ENCODE results near the gene CAMK4. TPM values are rescaled to one million over a fixed set of nuclear protein-coding genes. Genes with fewer than 3 reads are reported as not detected.

The CAMK4 gene
- total and polyA plus RNA-seq, 2 donors (not counting 1 experiment from before 2014, with no cell fraction given): 0.83 to 5.9 TPM

DNA sequence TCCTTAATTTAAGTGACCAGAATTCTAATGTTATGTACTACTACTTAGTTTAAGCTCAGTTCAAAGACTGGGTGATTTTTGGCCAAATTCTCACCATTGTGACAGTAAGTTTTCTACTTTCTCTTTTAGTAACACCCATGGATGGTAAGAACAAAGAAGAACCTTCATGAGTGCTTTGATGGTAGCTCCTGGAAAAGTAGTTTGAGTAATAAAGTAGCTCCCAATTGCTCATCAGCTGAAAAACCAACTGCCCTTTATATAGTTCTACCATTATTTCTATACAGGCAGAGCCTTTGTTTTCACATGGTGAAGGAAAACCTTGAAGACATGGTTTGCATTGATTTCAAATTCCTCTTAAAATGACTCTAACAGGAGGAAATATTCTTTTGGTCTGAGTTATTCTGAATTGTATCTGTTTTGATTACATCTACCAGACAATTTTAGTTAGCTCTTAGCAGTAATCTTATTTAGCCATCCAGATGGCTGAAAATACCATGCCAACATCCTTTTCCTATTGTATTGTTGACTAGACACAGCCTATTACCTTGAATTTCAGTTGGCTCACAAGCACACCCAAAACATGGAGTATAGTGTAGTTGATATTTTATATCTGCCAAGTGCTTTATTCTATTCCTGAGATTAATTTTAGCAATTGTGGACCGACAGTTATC, 311.8 kb downstream of the CAMK4 start:
- TF ChIP-seq, protein P1, sequence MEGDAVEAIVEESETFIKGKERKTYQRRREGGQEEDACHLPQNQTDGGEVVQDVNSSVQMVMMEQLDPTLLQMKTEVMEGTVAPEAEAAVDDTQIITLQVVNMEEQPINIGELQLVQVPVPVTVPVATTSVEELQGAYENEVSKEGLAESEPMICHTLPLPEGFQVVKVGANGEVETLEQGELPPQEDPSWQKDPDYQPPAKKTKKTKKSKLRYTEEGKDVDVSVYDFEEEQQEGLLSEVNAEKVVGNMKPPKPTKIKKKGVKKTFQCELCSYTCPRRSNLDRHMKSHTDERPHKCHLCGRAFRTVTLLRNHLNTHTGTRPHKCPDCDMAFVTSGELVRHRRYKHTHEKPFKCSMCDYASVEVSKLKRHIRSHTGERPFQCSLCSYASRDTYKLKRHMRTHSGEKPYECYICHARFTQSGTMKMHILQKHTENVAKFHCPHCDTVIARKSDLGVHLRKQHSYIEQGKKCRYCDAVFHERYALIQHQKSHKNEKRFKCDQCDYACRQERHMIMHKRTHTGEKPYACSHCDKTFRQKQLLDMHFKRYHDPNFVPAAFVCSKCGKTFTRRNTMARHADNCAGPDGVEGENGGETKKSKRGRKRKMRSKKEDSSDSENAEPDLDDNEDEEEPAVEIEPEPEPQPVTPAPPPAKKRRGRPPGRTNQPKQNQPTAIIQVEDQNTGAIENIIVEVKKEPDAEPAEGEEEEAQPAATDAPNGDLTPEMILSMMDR (conservative IDR thresholded peaks at IDR 0.05 in 1 of 2, IDR thresholded peaks at IDR 0.05 in 1 of 2; ENCODE audit: low read depth in 1 of 2, low read length in 2 of 2): no peak
- TF ChIP-seq EZH2 (IDR thresholded peaks at IDR 0.05; ENCODE audit: low read length, missing control alignments): no peak
- H4K20me1 ChIP-seq (ENCODE audit: control insufficient read depth, extremely low read depth, insufficient read depth, low read length): no peaks in the 10 kb centered on the region
- no peak overlapping the region for H2AFZ ChIP-seq (ENCODE audit: low read length)
- H3K9me3 ChIP-seq (ENCODE audit: control insufficient read depth, insufficient read depth, low read depth, low read length): no peaks in the 10 kb centered on the region
- H3K4me1 ChIP-seq (ENCODE audit: control insufficient read depth, extremely low read depth, insufficient read depth, low read length): peaks cover 2% of the 10 kb centered on the region
- no peaks in the 10 kb centered on the region for H3K27me3 ChIP-seq (ENCODE audit: control insufficient read depth, insufficient read depth, low read length)
- H3K27ac ChIP-seq (ENCODE audit: insufficient read depth, low read length): no peak overlapping the region
- no peak overlapping the region for H3K4me2 ChIP-seq (ENCODE audit: extremely low read depth, insufficient read depth, low read length)
- no peak overlapping the region for H3K9ac ChIP-seq (ENCODE audit: insufficient read depth, low read length)
- H3K4me3 ChIP-seq (replicated peaks in 1 of 4; ENCODE audit: control extremely low read depth in 1 of 4, insufficient read depth in 1 of 4, low read depth in 3 of 4, low read length in 4 of 4): no peak overlapping the region
- no peak for DNase-seq (ENCODE audit: low read depth in 2 of 2)
- H3K79me2 ChIP-seq (ENCODE audit: control insufficient read depth, insufficient read depth, low read length): no peaks in the 10 kb centered on the region
- no peaks in the 10 kb centered on the region for H3K36me3 ChIP-seq (ENCODE audit: control insufficient read depth, insufficient read depth, low read length)

DNA sequence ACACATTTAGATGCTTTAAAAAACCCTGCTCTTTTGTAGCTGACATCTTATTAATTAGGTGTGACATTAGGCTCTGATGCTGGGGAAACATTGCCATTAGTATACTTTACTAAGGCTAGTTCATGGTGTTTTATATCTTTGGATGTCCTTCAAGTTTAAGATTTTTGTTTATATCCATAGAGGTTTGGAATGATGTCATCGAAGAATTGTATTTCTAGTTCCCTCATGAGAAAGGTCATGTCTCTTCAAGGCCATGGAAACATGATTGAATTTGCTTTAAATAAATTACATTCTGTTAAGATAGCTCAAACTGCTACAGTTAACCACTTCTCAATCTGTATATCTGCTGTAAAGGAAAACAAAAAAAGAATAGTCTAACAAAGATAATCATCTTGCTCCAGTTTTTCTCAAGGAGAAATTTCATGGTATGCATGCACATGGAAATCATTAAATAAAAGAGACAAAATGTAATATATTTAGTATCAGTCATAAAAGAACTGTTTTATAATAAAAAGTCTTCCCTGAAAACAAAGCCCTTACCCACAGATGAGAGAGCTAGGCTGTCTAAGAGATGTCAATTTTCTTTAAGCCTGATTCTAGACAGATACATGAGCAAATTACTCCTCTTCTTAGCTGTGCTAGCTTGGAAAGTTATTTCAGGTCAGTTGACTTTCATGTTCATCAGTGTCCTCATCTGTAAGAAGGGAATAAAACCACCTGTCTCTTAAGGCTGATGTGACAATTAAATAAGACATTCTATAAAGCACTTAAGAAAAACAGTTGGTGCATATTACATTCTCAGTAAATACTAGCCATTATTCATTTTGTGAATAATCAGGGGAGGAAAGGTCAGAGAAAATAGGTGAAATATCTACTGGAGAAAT, 313.2 kb downstream of the CAMK4 start:
- Histone ChIP-seq H4K20me1 (ENCODE audit: control insufficient read depth, extremely low read depth, insufficient read depth, low read length) (no peaks in the 10 kb centered on the region), H3K4me3 (replicated peaks in 1 of 4; ENCODE audit: control extremely low read depth in 1 of 4, insufficient read depth in 1 of 4, low read depth in 3 of 4, low read length in 4 of 4) (no peak overlapping the region), H3K9me3 (ENCODE audit: control insufficient read depth, insufficient read depth, low read depth, low read length) (no peaks in the 10 kb centered on the region), H3K27ac (ENCODE audit: insufficient read depth, low read length) (no peak overlapping the region), H3K4me1 (ENCODE audit: control insufficient read depth, extremely low read depth, insufficient read depth, low read length) (peaks cover 2% of the 10 kb centered on the region), H3K36me3 (ENCODE audit: control insufficient read depth, insufficient read depth, low read length) (no peaks in the 10 kb centered on the region), H3K79me2 (ENCODE audit: control insufficient read depth, insufficient read depth, low read length) (no peaks in the 10 kb centered on the region), H3K9ac (ENCODE audit: insufficient read depth, low read length) (no peak overlapping the region), H3K4me2 (ENCODE audit: extremely low read depth, insufficient read depth, low read length) (no peak overlapping the region), H3K27me3 (ENCODE audit: control insufficient read depth, insufficient read depth, low read length) (no peaks in the 10 kb centered on the region), H2AFZ (ENCODE audit: low read length) (no peak overlapping the region)
- TF ChIP-seq, protein P1 (conservative IDR thresholded peaks at IDR 0.05 in 1 of 2, IDR thresholded peaks at IDR 0.05 in 1 of 2; ENCODE audit: low read depth in 1 of 2, low read length in 2 of 2): no peak
- no peak for TF ChIP-seq EZH2 (IDR thresholded peaks at IDR 0.05; ENCODE audit: low read length, missing control alignments)
- peak; percentile 18 to 92 for DNase-seq (ENCODE audit: low read depth in 2 of 2)

Other genes with a start within 250 kb of the CAMK4 start
- gene TSLP, start 152.7 kb upstream of the CAMK4 start, total RNA-seq: 9.2 and 18.7 TPM in 2 replicates
- gene TSLP, start 152.7 kb upstream of the CAMK4 start, polyA plus RNA-seq: 4.6 and 20.6 TPM in 2 replicates
- 55.8 and 56.8 TPM in 2 replicates for gene WDR36, start 132.0 kb upstream of the CAMK4 start, total RNA-seq
- 34.7 and 41.1 TPM in 2 replicates for gene WDR36, start 132.0 kb upstream of the CAMK4 start, polyA plus RNA-seq

Data from fibroblast of lung (primary cell).